NCI-H526 (cell line): ENCODE results near the gene ZSCAN4.

ENCODE experiments used
- DNase-seq, 2 experiments: peaks; one replicate each; lab custom pipeline; 2025; lab: John Stamatoyannopoulos, UW

Gene ZSCAN4

DNA sequence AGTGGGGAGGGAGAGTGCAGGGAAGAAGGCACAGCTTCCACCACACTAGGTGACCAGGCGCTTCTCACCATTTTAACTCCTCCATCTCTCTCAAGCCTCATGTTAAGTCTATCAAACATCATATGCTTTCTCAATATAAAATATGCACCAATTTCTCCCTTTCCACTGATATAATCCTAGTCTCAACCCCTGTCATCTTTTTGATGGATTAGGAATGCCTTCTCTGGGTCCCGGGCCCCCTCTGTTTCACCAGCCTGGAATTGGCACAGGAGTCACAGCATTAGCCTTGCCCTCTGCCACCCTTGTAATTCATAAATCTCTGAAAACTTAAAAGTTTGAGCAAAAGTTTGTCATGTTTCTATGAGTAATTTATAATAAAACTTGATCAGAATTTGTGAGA is at the start of gene ZSCAN4:
Gene ZSCAN4 (plus strand): TSS at position 301 of the 400 bp plus-strand sequence. CDS start 7,211 bp downstream, outside the sequence.
- DNase-seq: no peak

DNA sequence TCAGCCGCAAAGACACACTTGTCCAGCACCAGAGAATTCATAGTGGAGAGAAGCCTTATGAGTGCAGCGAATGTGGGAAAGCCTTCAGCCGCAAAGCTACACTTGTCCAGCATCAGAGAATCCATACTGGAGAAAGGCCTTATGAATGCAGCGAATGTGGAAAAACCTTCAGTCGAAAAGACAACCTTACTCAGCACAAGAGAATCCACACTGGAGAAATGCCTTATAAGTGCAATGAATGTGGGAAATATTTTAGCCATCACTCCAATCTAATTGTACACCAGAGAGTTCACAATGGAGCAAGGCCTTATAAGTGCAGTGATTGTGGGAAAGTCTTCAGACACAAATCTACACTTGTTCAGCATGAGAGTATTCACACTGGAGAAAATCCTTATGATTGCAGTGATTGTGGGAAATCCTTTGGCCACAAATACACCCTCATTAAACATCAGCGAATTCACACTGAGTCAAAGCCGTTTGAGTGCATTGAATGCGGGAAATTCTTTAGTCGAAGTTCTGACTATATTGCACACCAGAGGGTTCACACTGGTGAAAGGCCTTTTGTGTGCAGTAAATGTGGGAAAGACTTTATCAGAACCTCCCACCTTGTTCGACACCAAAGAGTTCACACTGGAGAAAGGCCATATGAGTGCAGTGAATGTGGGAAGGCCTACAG is 47.9 kb upstream of the ZSCAN4 start:
- DNase-seq: no peak

DNA sequence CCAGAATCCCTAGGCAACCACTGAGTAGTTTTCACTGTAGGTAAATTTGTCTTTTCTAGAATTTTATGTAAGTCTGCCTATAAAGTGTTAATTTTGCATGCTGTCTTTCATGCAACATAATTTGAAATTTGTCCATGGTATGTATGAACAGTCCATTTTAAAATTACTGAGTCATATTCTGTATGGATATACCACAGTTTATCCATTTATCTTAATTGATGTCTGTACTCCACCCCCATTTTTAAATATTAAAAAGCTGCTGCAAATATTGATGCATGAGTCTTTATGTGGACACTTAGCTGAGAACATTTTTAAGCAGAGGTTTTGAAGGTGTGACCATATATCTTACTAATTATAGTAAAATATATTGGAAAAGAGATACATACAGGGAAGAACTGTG is 45.6 kb upstream of the ZSCAN4 start:
- no peak for DNase-seq

DNA sequence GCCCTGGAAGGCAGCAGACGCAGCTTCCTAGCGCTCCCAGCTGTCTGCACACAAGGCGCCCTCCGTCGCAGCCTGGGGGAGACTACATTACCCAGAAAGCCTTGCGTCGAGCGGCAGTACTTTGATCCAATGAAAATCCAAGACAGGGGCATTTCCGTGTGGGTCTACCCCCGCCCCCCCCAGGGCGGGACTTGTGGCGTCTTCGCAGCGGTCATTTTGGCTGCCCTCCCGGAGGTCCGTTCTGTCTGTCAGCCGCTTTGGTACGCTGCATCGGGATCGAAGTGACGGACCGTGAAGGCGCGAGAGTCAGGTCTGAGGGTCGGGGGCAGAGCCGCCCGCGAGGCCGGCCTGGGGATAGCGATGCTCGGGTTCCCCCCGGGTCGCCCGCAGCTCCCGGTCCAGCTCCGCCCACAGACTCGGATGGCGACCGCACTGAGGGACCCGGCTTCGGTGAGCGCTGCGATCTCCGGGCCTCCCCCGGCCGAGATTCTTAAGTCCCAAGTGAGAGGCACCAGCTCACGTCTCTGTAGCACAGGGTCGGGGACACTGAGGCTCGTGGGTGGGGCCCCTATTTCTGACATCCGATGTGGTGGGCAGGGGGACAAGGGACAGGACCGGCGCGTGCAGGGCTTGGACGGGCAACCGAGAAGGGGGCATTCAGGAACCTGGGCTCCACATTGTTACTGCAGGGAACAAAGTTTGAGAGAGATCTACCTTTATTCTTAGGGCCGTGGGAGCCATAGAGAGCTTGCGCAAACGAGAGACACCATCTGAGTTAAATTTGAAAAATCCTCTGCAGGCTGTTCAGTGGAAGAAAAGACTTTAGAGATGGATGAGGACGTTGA is 35.5 kb upstream of the ZSCAN4 start, which contains the start of gene ZNF211:
Gene ZNF211 (plus strand): TSS at position 182 of the 845 bp plus-strand sequence. CDS start 179 bp downstream, at position 361.
- DNase-seq: peak; percentile 90 to 96

DNA sequence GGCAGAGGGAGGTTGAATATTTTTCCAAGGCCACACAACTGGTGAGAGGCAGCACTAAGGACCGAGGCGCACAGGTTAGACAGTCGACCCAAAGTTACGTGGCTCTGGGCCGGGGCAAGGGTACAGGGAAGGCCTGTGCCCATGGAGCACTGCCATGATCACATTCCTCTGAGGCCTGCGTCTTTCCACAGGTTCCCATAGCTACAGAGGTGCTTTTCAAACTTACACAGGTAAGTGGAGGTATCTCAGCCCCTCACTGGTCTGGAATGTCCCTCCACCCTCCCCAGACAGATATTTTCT is 35.0 kb upstream of the ZSCAN4 start:
- DNase-seq: no peak

GRCh38 chr19:57637379-57637778 is 31.4 kb upstream of the ZSCAN4 start:
- no peak for DNase-seq

DNA sequence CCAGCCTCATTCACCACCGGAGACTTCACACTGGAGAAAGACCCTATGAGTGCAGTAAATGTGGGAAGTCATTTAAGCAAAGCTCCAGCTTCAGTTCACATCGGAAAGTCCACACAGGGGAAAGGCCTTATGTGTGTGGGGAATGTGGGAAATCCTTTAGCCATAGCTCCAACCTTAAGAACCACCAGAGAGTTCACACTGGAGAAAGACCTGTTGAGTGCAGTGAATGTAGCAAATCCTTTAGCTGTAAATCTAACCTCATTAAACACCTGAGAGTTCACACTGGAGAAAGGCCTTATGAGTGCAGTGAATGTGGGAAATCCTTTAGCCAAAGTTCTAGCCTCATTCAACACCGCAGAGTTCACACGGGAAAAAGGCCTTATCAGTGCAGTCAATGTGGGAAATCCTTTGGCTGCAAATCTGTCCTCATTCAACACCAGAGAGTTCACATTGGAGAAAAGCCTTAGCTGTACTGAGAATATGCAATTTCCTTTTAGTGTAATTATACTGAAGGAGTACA is 27.0 kb upstream of the ZSCAN4 start:
- no peak for DNase-seq

- no peak for DNase-seq
Measured at GRCh38 chr19:57642396-57643046, 26.2 kb upstream of the ZSCAN4 start.

DNA sequence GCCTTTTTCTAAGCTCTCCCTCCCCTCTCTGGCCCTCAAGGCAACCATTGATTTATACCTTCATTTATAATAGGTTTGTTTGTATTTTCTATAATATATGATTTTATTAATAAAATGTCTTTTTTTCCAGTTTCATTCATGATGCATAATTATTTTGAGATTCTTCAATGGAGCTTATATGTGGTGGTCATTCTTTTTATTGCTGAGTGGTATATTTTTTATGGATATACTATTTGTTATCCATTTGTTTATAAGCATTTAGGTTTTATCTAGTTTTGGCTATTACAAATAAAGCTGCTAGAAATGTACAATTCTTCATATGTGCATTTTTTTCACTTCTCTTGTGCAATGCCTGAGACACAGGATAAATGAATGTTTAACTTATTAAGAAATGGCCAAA is 25.0 kb upstream of the ZSCAN4 start:
- DNase-seq: no peak

- DNase-seq: no peak
Measured at GRCh38 chr19:57648331-57649003, 20.3 kb upstream of the ZSCAN4 start.

- DNase-seq: no peak
Measured at GRCh38 chr19:57651654-57651996, 17.1 kb upstream of the ZSCAN4 start.

DNA sequence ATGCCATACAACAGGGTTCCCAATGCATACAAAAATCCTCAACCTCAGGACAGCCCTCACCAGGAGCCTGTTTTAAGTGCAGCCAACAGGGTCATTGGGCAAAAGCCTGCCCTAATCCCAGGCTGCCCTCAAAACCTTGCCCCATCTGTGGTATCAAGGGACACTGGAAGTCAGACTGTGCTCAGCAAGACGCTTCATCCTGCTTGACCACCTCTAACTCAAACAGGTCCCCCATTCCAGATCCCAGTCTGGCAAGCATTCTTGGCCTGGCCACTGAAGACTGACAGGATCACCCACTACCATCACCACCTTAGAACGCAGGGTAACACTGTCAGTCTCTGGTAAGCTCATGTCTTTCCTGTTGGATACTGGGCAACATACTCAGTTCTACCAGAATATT is 15.0 kb upstream of the ZSCAN4 start:
- DNase-seq: no peak

DNA sequence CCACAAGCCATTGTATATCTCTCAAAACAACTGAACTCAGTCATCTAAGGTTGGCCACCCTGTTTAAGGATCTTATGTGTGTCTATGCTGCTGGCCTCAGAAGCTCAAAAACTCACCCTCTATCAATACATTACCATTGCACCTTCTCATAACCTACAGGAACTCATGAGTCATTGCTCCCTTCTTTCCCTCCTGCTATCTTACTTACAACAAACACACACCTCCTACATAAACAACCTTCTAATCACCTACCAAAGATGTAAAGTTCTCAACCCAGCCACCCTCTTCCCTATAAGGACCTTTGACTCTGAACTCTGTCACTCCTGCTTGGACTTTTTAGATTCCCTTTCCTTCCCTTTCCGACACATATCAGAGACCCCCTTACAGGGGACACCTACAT is 13.3 kb upstream of the ZSCAN4 start:
- DNase-seq: no peak

DNA sequence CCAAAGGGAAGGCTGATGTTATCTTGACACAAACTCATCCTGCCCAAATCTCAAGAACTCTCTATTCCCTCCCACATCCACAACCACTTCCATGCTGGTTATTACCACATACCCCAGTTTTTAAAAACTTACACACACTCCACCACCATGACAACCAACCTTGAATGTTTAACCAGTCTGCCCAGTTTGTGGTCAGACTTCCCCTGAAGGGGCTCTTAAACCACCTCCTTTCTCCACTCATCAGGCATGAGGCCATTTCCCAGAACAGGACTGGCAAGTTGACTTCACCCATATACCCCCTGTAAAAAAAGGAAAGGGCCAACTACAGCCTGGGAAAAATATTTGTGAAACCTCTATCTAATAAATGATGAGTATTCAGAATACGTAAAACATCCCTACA is 12.4 kb upstream of the ZSCAN4 start:
- no peak for DNase-seq

DNA sequence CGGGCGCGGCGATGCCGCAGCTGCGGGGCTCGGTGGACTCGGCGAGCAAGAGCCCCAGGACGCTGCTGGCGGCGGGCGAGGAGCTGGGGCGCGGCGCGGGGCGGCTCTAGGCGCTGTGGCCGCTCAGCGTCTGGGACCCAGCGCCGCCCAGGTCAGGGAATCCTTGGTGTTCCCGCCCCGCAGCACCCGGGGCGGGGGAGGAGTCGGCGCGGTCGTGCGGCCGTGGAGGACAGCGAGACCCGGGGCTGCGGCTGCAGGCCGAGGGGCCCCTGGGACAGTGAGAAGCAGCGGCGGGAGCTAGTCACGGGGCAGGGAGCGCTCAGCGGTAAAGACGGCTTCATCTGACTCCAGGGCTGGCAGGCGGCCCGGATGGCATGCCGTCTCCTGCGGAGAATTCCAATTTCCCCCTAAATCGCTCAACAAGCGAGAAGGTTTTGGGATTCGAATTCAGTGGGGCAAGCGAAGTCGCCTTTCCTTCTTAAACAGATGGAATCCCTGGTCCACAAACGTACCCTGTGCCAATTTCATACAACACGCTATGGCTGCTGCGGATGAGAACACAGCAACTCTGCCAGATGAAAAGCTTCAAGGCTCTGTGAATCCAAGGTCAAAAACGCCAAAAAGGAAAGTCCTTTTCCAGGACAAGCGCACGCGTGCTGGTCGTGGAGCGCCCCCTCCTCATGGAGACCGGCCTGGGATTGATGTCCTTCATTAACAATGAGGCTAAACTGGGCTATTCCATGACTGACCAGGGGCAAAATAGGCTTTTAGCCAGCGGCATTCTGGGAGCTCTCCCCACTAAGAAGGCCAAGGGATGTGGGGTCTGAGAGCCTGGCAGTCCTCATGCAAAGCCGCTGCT is 4.2 kb upstream of the ZSCAN4 start:
- peak; percentile 17 to 76 for DNase-seq

- no peak for DNase-seq
Measured at GRCh38 chr19:57665261-57665806, 3.4 kb upstream of the ZSCAN4 start.

DNA sequence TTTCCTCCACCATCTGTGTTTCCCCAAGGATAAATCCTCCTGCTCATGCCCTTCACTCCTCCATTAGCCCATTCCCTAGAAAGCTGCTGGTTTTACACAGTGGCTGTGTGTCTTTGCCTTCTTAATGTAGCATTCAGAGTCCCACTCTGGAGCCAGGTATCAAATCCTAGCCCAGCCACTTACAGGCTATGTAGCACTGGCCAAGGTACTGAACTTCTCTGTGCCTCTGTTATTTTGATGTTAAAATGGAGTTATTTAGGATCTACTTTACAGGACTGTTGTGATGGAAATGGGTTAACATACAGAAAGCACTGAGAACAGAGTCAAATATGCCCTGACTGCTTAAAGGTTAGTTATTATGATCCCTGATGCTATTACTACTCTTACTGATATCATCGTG is 1.5 kb upstream of the ZSCAN4 start:
- no peak for DNase-seq

DNA sequence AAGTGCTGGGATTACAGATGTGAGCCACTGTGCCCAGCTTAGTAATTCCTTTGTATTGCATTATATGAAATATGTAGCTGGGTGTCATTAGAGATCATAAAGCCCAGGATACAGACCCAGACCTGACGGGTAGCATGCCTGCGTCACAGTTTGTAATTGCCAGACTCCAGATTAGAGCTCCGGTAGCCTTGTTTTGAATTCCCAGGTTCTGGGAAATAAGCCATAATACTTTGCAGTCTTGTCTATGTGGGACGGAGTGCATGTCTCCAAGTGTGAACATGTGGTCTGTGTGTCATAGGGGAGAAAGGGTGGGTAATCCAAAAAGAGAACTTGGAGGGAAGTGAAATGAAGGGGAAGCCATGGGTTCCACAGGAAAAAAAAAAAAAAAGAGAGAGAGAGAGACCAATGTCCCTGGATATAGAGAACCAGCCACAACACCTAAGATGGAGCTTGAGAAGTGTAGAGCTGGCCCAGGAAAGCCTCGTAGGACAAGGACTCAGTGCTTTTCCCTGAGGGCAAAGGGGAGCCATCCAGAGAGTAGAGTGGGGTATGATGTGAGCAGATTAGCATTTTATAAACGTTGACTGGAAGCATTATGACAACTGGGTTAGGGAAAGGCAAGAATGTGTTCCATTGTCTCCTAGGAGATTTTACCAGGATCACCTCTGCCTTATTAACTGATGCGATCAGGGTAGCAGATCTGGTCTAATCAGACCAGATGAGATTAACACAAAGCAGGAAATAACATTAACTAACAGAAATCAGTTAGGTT is 2.6 kb downstream of the ZSCAN4 start:
- DNase-seq: no peak

DNA sequence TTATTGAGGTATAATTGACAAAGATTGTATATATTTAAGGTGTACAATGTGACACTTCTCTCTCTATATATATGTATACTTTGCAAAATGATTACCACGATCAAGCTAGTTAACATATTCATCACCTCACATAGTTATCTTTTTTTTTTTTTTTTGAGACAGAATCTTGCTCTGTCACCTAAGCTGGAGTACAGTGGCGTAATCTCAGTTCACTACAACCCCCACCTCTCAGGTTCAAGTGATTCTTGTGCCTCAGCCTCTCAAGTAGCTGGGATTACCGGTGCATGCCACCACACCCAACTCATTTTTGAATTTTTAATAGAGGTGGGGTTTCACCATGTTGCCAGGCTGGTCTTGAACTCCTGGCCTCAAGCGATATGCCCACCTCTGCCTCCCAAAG is 3.7 kb downstream of the ZSCAN4 start:
- no peak for DNase-seq

- no peak for DNase-seq
Measured at GRCh38 chr19:57675881-57676280, 7.1 kb downstream of the ZSCAN4 start.
